Trophoblast cell (in vitro differentiated cells and primary cell): ENCODE measurements around the gene MRFAP1.

Experiments
- DNase-seq, 2 donors: peaks; one replicate each; pipeline ENCODE4 v3.0.0-alpha.2; 2016
- H2AFZ ChIP-seq: 2 replicates; pipeline ENCODE4 v1.6.1; 2013; ENCODE audit warnings: low read length, moderate library complexity, mild to moderate bottlenecking; ENCODE audit not compliant: insufficient read depth, poor library complexity
- H2AK5ac ChIP-seq: 2 replicates; pipeline ENCODE4 v1.6.1; 2013; ENCODE audit warnings: mild to moderate bottlenecking, low read length
- H2BK120ac ChIP-seq: 2 replicates; pipeline ENCODE4 v1.6.1; 2013; ENCODE audit warnings: low read length, mild to moderate bottlenecking, moderate library complexity; ENCODE audit not compliant: insufficient read depth, poor library complexity
- H2BK12ac ChIP-seq: 2 replicates; pipeline ENCODE4 v1.6.1; 2013; ENCODE audit warnings: mild to moderate bottlenecking, low read length, moderate library complexity
- H2BK5ac ChIP-seq: 2 replicates; pipeline ENCODE4 v1.6.1; 2013; ENCODE audit warnings: low read length, low read depth, moderate library complexity, mild to moderate bottlenecking; ENCODE audit not compliant: poor library complexity
- H3K14ac ChIP-seq: 2 replicates; pipeline ENCODE4 v1.6.1; 2013; ENCODE audit warnings: mild to moderate bottlenecking, low read length
- H3K18ac ChIP-seq: 2 replicates; pipeline ENCODE4 v1.6.1; 2013; ENCODE audit warnings: mild to moderate bottlenecking, low read length
- H3K23ac ChIP-seq: 2 replicates; pipeline ENCODE4 v1.6.1; 2013; ENCODE audit warnings: low read length
- H3K27ac ChIP-seq: 2 replicates; pipeline ENCODE4 v1.5.1; 2013; ENCODE audit warnings: low read depth, mild to moderate bottlenecking, inconsistent platforms, low read length, moderate library complexity
- H3K27me3 ChIP-seq: 2 replicates; pipeline ENCODE4 v1.6.1; 2013; ENCODE audit warnings: inconsistent platforms, mild to moderate bottlenecking, low read length, moderate library complexity; ENCODE audit not compliant: insufficient read depth
- H3K36me3 ChIP-seq, 2 experiments: 1 replicate in 1 of 2; 2 replicates in 1 of 2; pipeline ENCODE4 v1.6.1; 2013; ENCODE audit warnings: low read length in 2 of 2, mild to moderate bottlenecking in 2 of 2, moderate library complexity in 1 of 2; ENCODE audit not compliant: insufficient read depth in 2 of 2, control insufficient read depth in 1 of 2
- H3K4ac ChIP-seq: 2 replicates; pipeline ENCODE4 v1.6.1; 2013; ENCODE audit warnings: low read depth, mild to moderate bottlenecking, low read length, moderate library complexity
- H3K4me1 ChIP-seq, 2 experiments: 1 replicate in 1 of 2; 2 replicates in 1 of 2; pipeline ENCODE4 v1.6.1; 2013; ENCODE audit warnings: low read length in 2 of 2, mild to moderate bottlenecking in 2 of 2, moderate library complexity in 1 of 2; ENCODE audit not compliant: insufficient read depth in 2 of 2, control insufficient read depth in 1 of 2
- H3K4me2 ChIP-seq: 2 replicates; pipeline ENCODE4 v1.6.1; 2013; ENCODE audit warnings: inconsistent platforms, mild to moderate bottlenecking, low read length, moderate library complexity
- H3K4me3 ChIP-seq: 2 replicates; pipeline ENCODE4 v1.5.1; 2013; ENCODE audit warnings: mild to moderate bottlenecking, low read depth, low read length, inconsistent platforms
- H3K79me1 ChIP-seq: one replicate; pipeline ENCODE4 v1.6.1; 2013; ENCODE audit warnings: low read length
- H3K79me2 ChIP-seq: 2 replicates; pipeline ENCODE4 v1.6.1; 2013; ENCODE audit warnings: low read length, mild to moderate bottlenecking; ENCODE audit not compliant: control insufficient read depth, insufficient read depth, poor library complexity
- H3K9ac ChIP-seq: 2 replicates; pipeline ENCODE4 v1.6.1; 2013; ENCODE audit warnings: mild to moderate bottlenecking, low read length
- H3K9me3 ChIP-seq: 2 replicates; pipeline ENCODE4 v1.6.1; 2013; ENCODE audit warnings: low read depth, mild to moderate bottlenecking, control low read depth, inconsistent platforms, low read length; ENCODE audit not compliant: insufficient read depth
- H4K12ac ChIP-seq: 2 replicates; pipeline ENCODE4 v1.6.1; 2013; ENCODE audit warnings: low read depth, mild to moderate bottlenecking, low read length, moderate library complexity
- H4K8ac ChIP-seq: 2 replicates; pipeline ENCODE4 v1.6.1; 2013; ENCODE audit warnings: low read depth, mild to moderate bottlenecking, low read length, moderate library complexity
- H4K91ac ChIP-seq: one replicate; pipeline ENCODE4 v1.6.1; 2013; ENCODE audit warnings: low read depth, mild to moderate bottlenecking, low read length, moderate library complexity
- WGBS: extraction: QIAGEN DNeasy Blood & Tissue Kit; methylation state at CpG from one replicate; pipeline ENCODE4 v1.1.7; 2013; ENCODE audit warnings: missing lambda C conversion rate; ENCODE audit not compliant: insufficient read length, insufficient coverage; ENCODE audit errors: extremely low coverage; 5-methylcytosine and 5-hydroxymethylcytosine counted together

The MRFAP1 gene

GRCh38 chr4:6598127-6598526 lies 42.4 kb upstream of the MRFAP1 start:
- no peak for DNase-seq
- Histone ChIP-seq H3K18ac (no peak overlapping the region), H2AFZ (no peak overlapping the region), H3K9ac (no peak overlapping the region), H3K4me3 (no peak overlapping the region), H3K79me2 (no peaks in the 10 kb centered on the region), H3K27me3 (no peaks in the 10 kb centered on the region), H4K8ac (no peak overlapping the region), H3K4me2 (no peak overlapping the region), H3K36me3 (peaks cover 8 to 12% of the 10 kb centered on the region in 2 experiments), H4K12ac (no peak overlapping the region), H2BK12ac (no peak overlapping the region), H3K4ac (no peak overlapping the region), H4K91ac (no peak overlapping the region), H3K14ac (no peak overlapping the region), H2BK120ac (no peak overlapping the region), H3K9me3 (peaks cover 3% of the 10 kb centered on the region), H3K27ac (no peak overlapping the region), H3K79me1 (no peaks in the 10 kb centered on the region), H2BK5ac (no peak overlapping the region), H3K4me1 (no peaks in the 10 kb centered on the region), H2AK5ac (no peak overlapping the region), H3K23ac (no peak overlapping the region)
- WGBS, result no CpG with 5 or more reads among the region's 10 CpGs

- no CpG with 5 or more reads among the region's 13 CpGs for WGBS
- H4K8ac ChIP-seq, result no peak overlapping the region
These were observed 41.8 kb upstream of the MRFAP1 start for GRCh38 chr4:6598641-6599040.

DNA sequence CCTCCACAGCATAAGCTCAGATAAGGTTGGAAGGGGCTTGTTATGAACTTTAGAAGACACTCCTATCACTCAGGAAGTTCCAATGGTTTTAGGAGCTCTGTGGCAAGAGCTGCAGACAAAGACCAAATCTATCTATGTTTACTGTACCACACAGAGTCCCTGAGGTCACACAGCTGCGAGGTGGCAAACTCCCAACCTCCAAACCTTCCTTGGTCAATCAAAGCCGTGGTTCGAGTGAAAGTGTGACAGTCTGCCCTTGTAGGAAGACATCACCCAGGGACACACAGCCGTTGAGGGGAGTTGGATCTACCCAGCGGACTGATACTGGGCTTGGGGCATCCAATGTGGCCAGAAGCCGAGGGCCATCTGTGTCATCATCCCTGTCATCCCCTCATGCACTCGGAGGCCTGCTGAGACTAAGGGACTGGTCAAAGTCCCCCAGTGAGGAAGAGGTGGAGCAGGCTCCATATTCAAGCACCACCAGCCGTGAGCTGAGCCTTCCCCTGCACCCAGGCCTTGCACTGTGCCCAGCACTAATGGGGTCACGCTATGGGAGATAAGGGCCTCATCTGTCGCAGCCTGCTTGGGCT lies 38.7 kb upstream of the MRFAP1 start:
- H3K36me3 ChIP-seq, result peaks cover 14 to 16% of the 10 kb centered on the region in 2 experiments
- no peaks in the 10 kb centered on the region for H3K79me1 ChIP-seq
- H4K12ac ChIP-seq, result no peak overlapping the region
- no peak overlapping the region for H4K91ac ChIP-seq
- H3K4ac ChIP-seq, result no peak overlapping the region
- no peak overlapping the region for H3K4me3 ChIP-seq
- peaks cover 10% of the 10 kb centered on the region for H3K9me3 ChIP-seq
- H4K8ac ChIP-seq, result no peak overlapping the region
- no peak overlapping the region for H3K23ac ChIP-seq
- no peak overlapping the region for H3K18ac ChIP-seq
- no peak overlapping the region for H2BK12ac ChIP-seq
- no peaks in the 10 kb centered on the region for H3K79me2 ChIP-seq
- no CpG with 5 or more reads among the region's 10 CpGs for WGBS
- no peaks in the 10 kb centered on the region for H3K27me3 ChIP-seq
- no peak overlapping the region for H2BK120ac ChIP-seq
- H2AK5ac ChIP-seq, result no peak overlapping the region
- no peak overlapping the region for H3K27ac ChIP-seq
- H3K4me1 ChIP-seq, result no peaks in the 10 kb centered on the region
- H3K4me2 ChIP-seq, result no peak overlapping the region
- no peak overlapping the region for H2BK5ac ChIP-seq
- no peak for DNase-seq
- no peak overlapping the region for H2AFZ ChIP-seq
- no peak overlapping the region for H3K14ac ChIP-seq
- no peak overlapping the region for H3K9ac ChIP-seq

More at GRCh38 chr4:6598641-6599040, 41.8 kb upstream of the MRFAP1 start:
- H3K9ac ChIP-seq, result no peak overlapping the region
- H2BK12ac ChIP-seq, result no peak overlapping the region
- H2BK120ac ChIP-seq, result no peak overlapping the region
- peaks cover 8 to 12% of the 10 kb centered on the region in 2 experiments for H3K36me3 ChIP-seq
- DNase-seq, result no peak
- no peak overlapping the region for H2AFZ ChIP-seq
- H3K4me1 ChIP-seq, result no peaks in the 10 kb centered on the region
- no peak overlapping the region for H3K4ac ChIP-seq
- no peaks in the 10 kb centered on the region for H3K79me2 ChIP-seq
- no peaks in the 10 kb centered on the region for H3K79me1 ChIP-seq
- H3K18ac ChIP-seq, result no peak overlapping the region
- no peak overlapping the region for H4K12ac ChIP-seq
- H3K23ac ChIP-seq, result no peak overlapping the region
- H3K4me2 ChIP-seq, result no peak overlapping the region
- H4K91ac ChIP-seq, result no peak overlapping the region
- no peaks in the 10 kb centered on the region for H3K27me3 ChIP-seq
- H2BK5ac ChIP-seq, result no peak overlapping the region
- no peak overlapping the region for H2AK5ac ChIP-seq
- no peak overlapping the region for H3K4me3 ChIP-seq
- H3K9me3 ChIP-seq, result peaks cover 3% of the 10 kb centered on the region
- H3K27ac ChIP-seq, result no peak overlapping the region
- no peak overlapping the region for H3K14ac ChIP-seq

- Histone ChIP-seq H2AK5ac (no peak overlapping the region), H3K9me3 (peaks cover 8% of the 10 kb centered on the region), H3K79me1 (no peaks in the 10 kb centered on the region), H3K4ac (no peak overlapping the region), H3K27me3 (no peaks in the 10 kb centered on the region), H3K4me2 (no peak overlapping the region), H4K12ac (no peak overlapping the region), H4K91ac (no peak overlapping the region), H4K8ac (no peak overlapping the region), H3K4me1 (no peaks in the 10 kb centered on the region), H3K9ac (no peak overlapping the region), H3K27ac (no peak overlapping the region), H3K14ac (no peak overlapping the region), H2BK120ac (no peak overlapping the region), H3K36me3 (peaks cover 13 to 16% of the 10 kb centered on the region in 2 experiments), H2BK12ac (no peak overlapping the region), H3K23ac (no peak overlapping the region), H3K79me2 (no peaks in the 10 kb centered on the region), H2BK5ac (no peak overlapping the region), H3K4me3 (no peak overlapping the region), H2AFZ (no peak overlapping the region), H3K18ac (no peak overlapping the region)
- no CpG with 5 or more reads among the region's 6 CpGs for WGBS
- no peak for DNase-seq
These were observed 38.2 kb upstream of the MRFAP1 start for GRCh38 chr4:6602289-6602688.
